ENCODE results near the gene IGLON5.

- TF ChIP-seq CTCF (IDR thresholded peaks at IDR 0.05) = no peak
- no peak for TF ChIP-seq POLR2A (IDR thresholded peaks at IDR 0.05; ENCODE audit: low read depth)
Measured at GRCh38 chr19:51368366-51369282, 57.2 kb downstream of the IGLON5 start, which contains the start of gene CLDND2.
